GM10266 (cell line): Measurements from ENCODE around the gene FARS2.

Experiments used
- DNase-seq: peaks from one replicate; pipeline ENCODE4 v3.0.0; 2012; ENCODE audit errors: extremely low spot score
- TF ChIP-seq, protein P1 (sequence below): IDR thresholded peaks from 2 replicates; pipeline ENCODE4 v1.5.1; 2012; ENCODE audit warnings: mild to moderate bottlenecking, low read depth; ENCODE audit not compliant: control insufficient read depth, insufficient read depth; ENCODE audit errors: missing control alignments

FARS2 gene

GRCh38 chr6:5567352-5567751 is 306.0 kb downstream of the FARS2 start:
- TF ChIP-seq, protein P1, sequence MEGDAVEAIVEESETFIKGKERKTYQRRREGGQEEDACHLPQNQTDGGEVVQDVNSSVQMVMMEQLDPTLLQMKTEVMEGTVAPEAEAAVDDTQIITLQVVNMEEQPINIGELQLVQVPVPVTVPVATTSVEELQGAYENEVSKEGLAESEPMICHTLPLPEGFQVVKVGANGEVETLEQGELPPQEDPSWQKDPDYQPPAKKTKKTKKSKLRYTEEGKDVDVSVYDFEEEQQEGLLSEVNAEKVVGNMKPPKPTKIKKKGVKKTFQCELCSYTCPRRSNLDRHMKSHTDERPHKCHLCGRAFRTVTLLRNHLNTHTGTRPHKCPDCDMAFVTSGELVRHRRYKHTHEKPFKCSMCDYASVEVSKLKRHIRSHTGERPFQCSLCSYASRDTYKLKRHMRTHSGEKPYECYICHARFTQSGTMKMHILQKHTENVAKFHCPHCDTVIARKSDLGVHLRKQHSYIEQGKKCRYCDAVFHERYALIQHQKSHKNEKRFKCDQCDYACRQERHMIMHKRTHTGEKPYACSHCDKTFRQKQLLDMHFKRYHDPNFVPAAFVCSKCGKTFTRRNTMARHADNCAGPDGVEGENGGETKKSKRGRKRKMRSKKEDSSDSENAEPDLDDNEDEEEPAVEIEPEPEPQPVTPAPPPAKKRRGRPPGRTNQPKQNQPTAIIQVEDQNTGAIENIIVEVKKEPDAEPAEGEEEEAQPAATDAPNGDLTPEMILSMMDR, result no peak
- DNase-seq, result no peak

- TF ChIP-seq, protein P1, result no peak
- DNase-seq, result no peak
Observed at GRCh38 chr6:5567890-5568289, 306.6 kb downstream of the FARS2 start.

DNA sequence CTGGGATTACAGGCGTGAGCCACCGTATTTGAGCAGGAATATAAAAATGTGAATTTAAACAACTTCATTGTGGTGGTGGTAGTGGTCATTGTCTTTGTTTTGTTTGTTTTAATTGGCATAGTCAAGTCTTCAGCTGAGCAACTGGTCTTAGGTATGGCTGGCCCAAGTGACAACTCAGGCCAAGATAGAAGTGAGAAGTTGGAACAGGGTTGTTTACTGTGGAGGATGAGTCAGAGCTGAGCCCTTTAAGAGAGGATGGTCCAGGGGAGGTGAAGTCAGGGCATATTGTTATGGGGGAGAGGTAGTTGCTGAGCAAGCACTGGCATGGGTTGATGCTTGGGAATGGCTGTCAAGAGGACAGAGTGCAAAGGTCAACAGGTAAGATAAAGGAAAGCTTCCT is 308.2 kb downstream of the FARS2 start:
- DNase-seq, result no peak
- TF ChIP-seq, protein P1, result no peak

DNA sequence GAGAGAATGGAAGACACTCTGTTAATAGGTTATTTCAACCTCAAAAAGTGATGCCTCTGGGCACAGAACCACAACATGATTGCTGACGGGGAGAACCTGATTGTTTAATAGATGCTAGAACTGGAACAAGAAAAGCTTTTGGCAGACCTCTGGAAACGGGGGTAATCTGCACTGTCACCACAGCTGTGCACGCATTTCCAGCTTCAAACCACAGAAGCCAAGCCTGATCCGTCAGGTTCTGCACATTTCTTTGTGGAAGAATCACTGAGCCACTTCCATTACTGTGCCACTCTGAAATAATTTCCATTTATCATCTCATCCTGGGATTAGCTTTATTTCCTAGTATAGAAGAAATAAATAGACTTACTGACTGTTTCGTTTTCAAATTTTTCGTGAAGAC is 309.3 kb downstream of the FARS2 start:
- TF ChIP-seq, protein P1, result no peak

GRCh38 chr6:5580736-5581581 is 319.6 kb downstream of the FARS2 start:
- no peak for DNase-seq
- TF ChIP-seq, protein P1, result no peak

More for the DNA sequence above, 309.3 kb downstream of the FARS2 start:
- DNase-seq, result no peak

- TF ChIP-seq, protein P1, result no peak
- no peak for DNase-seq
Observed at GRCh38 chr6:5582762-5583161, 321.4 kb downstream of the FARS2 start.

DNA sequence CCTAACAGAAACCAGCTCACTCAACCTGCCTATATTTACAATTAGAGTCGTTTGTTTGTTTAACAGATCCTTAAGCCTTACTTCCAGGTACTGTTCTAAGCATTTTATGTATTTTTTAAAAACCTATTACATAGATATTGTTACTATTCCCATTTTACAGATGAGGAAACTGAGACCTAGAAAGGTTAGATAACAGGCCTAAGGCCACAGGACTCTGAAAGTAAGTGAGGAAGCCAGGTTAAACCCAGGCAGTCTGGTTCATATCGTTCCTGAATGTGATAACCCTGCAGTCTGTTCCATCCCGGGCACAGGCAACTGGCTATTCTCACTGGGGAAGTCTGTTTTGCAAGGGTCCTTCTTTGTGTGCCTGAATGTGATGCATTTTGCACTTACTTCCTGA is 322.2 kb downstream of the FARS2 start:
- TF ChIP-seq, protein P1, result no peak

More for the DNA sequence above, 322.2 kb downstream of the FARS2 start:
- DNase-seq, result no peak
